H1 (cell line): ENCODE data around the gene PHACTR1. TPM values are rescaled to one million over a fixed set of nuclear protein-coding genes. Genes with fewer than 3 reads are reported as not detected.

Experiments
- GABPA ChIP-seq: IDR thresholded peaks from 2 replicates; pipeline ENCODE4 v1.6.1; 2011; ENCODE audit warnings: mild to moderate bottlenecking, low read length, moderate library complexity, borderline replicate concordance; ENCODE audit not compliant: insufficient read depth
- MAFK ChIP-seq: IDR thresholded peaks from 2 replicates; pipeline ENCODE4 v1.6.1; 2012; ENCODE audit warnings: low read depth, mild to moderate bottlenecking, improper control_type of control experiment, low read length
- RXRA ChIP-seq: IDR thresholded peaks from 2 replicates; pipeline ENCODE4 v1.6.1; 2011; ENCODE audit warnings: low read depth, mild to moderate bottlenecking, low read length, moderate library complexity; ENCODE audit not compliant: insufficient read depth
- SRF ChIP-seq: IDR thresholded peaks from 2 replicates; pipeline ENCODE4 v1.6.1; 2011; ENCODE audit warnings: mild to moderate bottlenecking, low read depth, low read length, moderate library complexity
- polyA plus RNA-seq, 7 experiments: library from polyadenylated mRNA; depleted of rRNA in 3 of 7; stranded (reverse) in 5 of 7; unstranded in 2 of 7; fragments of >200 nt in 5 of 7; fragments of 200-250 nt in 2 of 7; gene quantifications; 1 replicate in 5 of 7; 2 replicates in 1 of 7; 4 replicates in 1 of 7; pipeline versions ENCODE4 v1.2.1 to v1.2.3, GENCODE V29; 2011 to 2013; ENCODE audit warnings: missing spikeins in 2 of 7, mixed read lengths in 2 of 7
- total RNA-seq: library from RNA; stranded (reverse); fragmentation: NEBNext Ultra II Directional; extraction: Animal tissue kit (Norgen Biotek cat#: 25700); gene quantifications from 2 replicates; pipeline ENCODE4 v1.2.1, GENCODE V29; 2021
- TF ChIP-seq, protein P1 (sequence below): IDR thresholded peaks from 2 replicates; pipeline ENCODE4 v1.6.1; 2012; ENCODE audit warnings: inconsistent platforms

PHACTR1 gene
- total and polyA plus RNA-seq, 2 of the 8 experiments (the other 6 are each of a cell fraction or from before 2014, with no cell fraction given) = 3.9 to 17.1 TPM

DNA sequence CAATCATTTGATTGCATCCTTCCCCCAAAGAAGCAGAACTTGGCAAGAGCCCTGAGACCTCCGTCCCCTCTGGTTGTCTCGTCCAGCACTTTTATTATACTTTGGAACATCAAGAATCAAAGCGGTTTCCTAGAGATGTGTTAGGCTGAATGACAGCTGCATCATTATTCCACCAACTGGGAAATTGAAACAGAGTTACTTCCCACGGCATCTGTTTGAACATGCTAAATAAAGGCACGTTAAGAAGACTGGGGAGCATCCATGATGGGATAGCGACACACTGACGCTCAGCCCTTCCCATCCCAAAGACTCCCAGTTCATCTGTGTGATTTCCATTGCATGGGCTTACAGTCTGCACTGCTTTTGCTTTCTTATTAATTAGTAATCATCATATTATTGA is 464.0 kb downstream of the PHACTR1 start (continued):
- no peak for TF ChIP-seq MAFK
- TF ChIP-seq, protein P1, sequence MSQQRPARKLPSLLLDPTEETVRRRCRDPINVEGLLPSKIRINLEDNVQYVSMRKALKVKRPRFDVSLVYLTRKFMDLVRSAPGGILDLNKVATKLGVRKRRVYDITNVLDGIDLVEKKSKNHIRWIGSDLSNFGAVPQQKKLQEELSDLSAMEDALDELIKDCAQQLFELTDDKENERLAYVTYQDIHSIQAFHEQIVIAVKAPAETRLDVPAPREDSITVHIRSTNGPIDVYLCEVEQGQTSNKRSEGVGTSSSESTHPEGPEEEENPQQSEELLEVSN = no peak
- no peak for TF ChIP-seq SRF
- no peak for TF ChIP-seq GABPA
- TF ChIP-seq RXRA = no peak
- TF ChIP-seq, all 59 proteins: peak for 0
